HepG2 (cell line): ENCODE data around the gene CEP19. TPM values are rescaled to one million over a fixed set of nuclear protein-coding genes. Genes with fewer than 3 reads are reported as not detected.

Experiments
- ATAC-seq: fragments of 200-7000 bp; cut with Tn5 transposase; 3 replicates; pipeline ENCODE4 v1.9.1; 2020; ENCODE audit warnings: mild to moderate bottlenecking, moderate library complexity
- BruUV-seq: library from RNA; stranded (reverse); fragments of 400-500 nt; replicated peaks from 2 replicates; lab custom pipeline; 2021; lab: Mats Ljungman, UMichigan
- CTCF ChIA-PET: fragments of 300-600 bp; formaldehyde crosslinking; extraction: SDS; loops from one replicate; lab custom pipeline; 2021; ENCODE audit warnings: low total read pairs, inconsistent platforms, low intra/inter-chr PET ratio; lab: Yijun Ruan, JAX
- POLR2A ChIA-PET: fragments of 350-600 bp; sonication (Branson Sonifier 250); formaldehyde crosslinking; loops from one replicate; lab custom pipeline; 2020; ENCODE audit warnings: antibody characterized with exemption, inconsistent platforms; lab: Yijun Ruan, JAX
- DNase-seq: peaks from one replicate; pipeline ENCODE4 v3.0.0-alpha.2; 2015; ENCODE audit warnings: low spot score
- FAIRE-seq: peaks from 3 replicates; lab custom pipeline; 2011; peaks lifted over from hg19 to GRCh38; lab: Jason Lieb, UNC
- H2AFZ ChIP-seq: one replicate; pipeline ENCODE4 v1.6.1; 2011; ENCODE audit warnings: low read length, inconsistent platforms
- H3K27ac ChIP-seq: fragments of 300-600 bp; 3 replicates; pipeline ENCODE4 v1.8.0; 2011; ENCODE audit warnings: mixed run types, mild to moderate bottlenecking, mixed read lengths, low read length, inconsistent platforms; ENCODE audit not compliant: insufficient read depth; ENCODE audit errors: extremely low read length
- H3K27me3 ChIP-seq, 2 experiments: fragments of 200-600 bp in 1 of 2; 2 replicates in 1 of 2; 3 replicates in 1 of 2; pipeline versions ENCODE4 v1.6.0 to v1.8.0; 2011; ENCODE audit warnings: low read length in 2 of 2, mild to moderate bottlenecking in 2 of 2, moderate library complexity in 2 of 2, inconsistent platforms in 1 of 2; ENCODE audit not compliant: insufficient read depth in 2 of 2, control insufficient read depth in 1 of 2
- H3K36me3 ChIP-seq, 2 experiments: fragments of 200-600 bp in 1 of 2; replicated peaks in 1 of 2; 2 replicates in 1 of 2; 3 replicates in 1 of 2; pipeline versions ENCODE4 v1.5.1 to v1.8.0; 2011; ENCODE audit warnings: low read length in 2 of 2, inconsistent platforms in 1 of 2; ENCODE audit not compliant: insufficient read depth in 2 of 2, control insufficient read depth in 1 of 2
- H3K4me1 ChIP-seq: 2 replicates; pipeline ENCODE4 v1.5.1; 2012; ENCODE audit warnings: low read length, inconsistent platforms; ENCODE audit not compliant: insufficient read depth
- H3K4me2 ChIP-seq: 2 replicates; pipeline ENCODE4 v1.6.0; 2011; ENCODE audit warnings: low read depth, low read length, inconsistent platforms
- H3K4me3 ChIP-seq, 3 experiments: fragments of 200-600 bp in 1 of 3; sonication (generic), shearing (Covaris generic) in 1 of 3; replicated peaks in 1 of 3; 2 replicates each; pipeline ENCODE4 v1.5.1; 2011 to 2016; ENCODE audit warnings: low read length in 3 of 3, inconsistent platforms in 2 of 3, low read depth in 2 of 3, mild to moderate bottlenecking in 2 of 3, control low read depth in 1 of 3, mixed read lengths in 1 of 3; ENCODE audit not compliant: insufficient read depth in 1 of 3
- H3K79me2 ChIP-seq: one replicate; pipeline ENCODE4 v1.6.1; 2011; ENCODE audit warnings: low read length, inconsistent platforms; ENCODE audit not compliant: insufficient read depth
- H3K9ac ChIP-seq: 2 replicates; pipeline ENCODE4 v1.6.0; 2011; ENCODE audit warnings: mild to moderate bottlenecking, low read depth, low read length, inconsistent platforms; ENCODE audit not compliant: insufficient read depth
- H3K9me3 ChIP-seq: 2 replicates; pipeline ENCODE4 v1.5.1; 2012; ENCODE audit warnings: mild to moderate bottlenecking, low read length
- H4K20me1 ChIP-seq: 2 replicates; pipeline ENCODE4 v1.6.0; 2011; ENCODE audit warnings: inconsistent platforms, mild to moderate bottlenecking, low read length, moderate library complexity; ENCODE audit not compliant: insufficient read depth
- ARNT2 ChIP-seq: sonication (generic); formaldehyde crosslinking; IDR thresholded peaks from 2 replicates; pipeline ENCODE4 v1.8.0; 2022; ENCODE audit warnings: mild to moderate bottlenecking, low read depth, missing genetic modification reagents, moderate library complexity
- DZIP1 ChIP-seq: sonication (generic); formaldehyde crosslinking; IDR thresholded peaks from 2 replicates; pipeline ENCODE4 v1.5.0; 2020; ENCODE audit warnings: mild to moderate bottlenecking, missing genetic modification reagents
- HOXA9 ChIP-seq: sonication (generic); formaldehyde crosslinking; IDR thresholded peaks from 2 replicates; pipeline ENCODE4 v1.8.1; 2022; ENCODE audit warnings: missing genetic modification reagents, mild to moderate bottlenecking, moderate library complexity, borderline replicate concordance
- HOXD1 ChIP-seq: sonication (generic); formaldehyde crosslinking; IDR thresholded peaks from 2 replicates; pipeline ENCODE4 v1.5.0; 2020; ENCODE audit warnings: missing genetic modification reagents
- NFE2L2 ChIP-seq: fragments of 150-350 bp; IDR thresholded peaks from 2 replicates; pipeline ENCODE4 v1.6.1; 2014; ENCODE audit warnings: low read length
- PAX8 ChIP-seq: sonication (generic); formaldehyde crosslinking; IDR thresholded peaks from 2 replicates; pipeline ENCODE4 v1.8.0; 2022; ENCODE audit warnings: mild to moderate bottlenecking, missing genetic modification reagents, borderline replicate concordance
- POLR2G ChIP-seq: fragments of 200-400 bp; formaldehyde crosslinking; IDR thresholded peaks from 2 replicates; pipeline ENCODE4 v1.6.1; 2018; ENCODE audit warnings: mild to moderate bottlenecking, low read depth, low read length, moderate library complexity
- ZBTB42 ChIP-seq: sonication (generic); formaldehyde crosslinking; IDR thresholded peaks from 2 replicates; pipeline ENCODE4 v1.5.0; 2020; ENCODE audit warnings: mild to moderate bottlenecking, missing genetic modification reagents
- ZBTB7B ChIP-seq: sonication (generic); formaldehyde crosslinking; IDR thresholded peaks from 2 replicates; pipeline ENCODE4 v1.4.0; 2020; ENCODE audit warnings: missing genetic modification reagents
- ZNF10 ChIP-seq: sonication (generic); formaldehyde crosslinking; IDR thresholded peaks from 2 replicates; pipeline ENCODE4 v1.4.0; 2020; ENCODE audit warnings: mild to moderate bottlenecking, low read depth, missing genetic modification reagents, borderline replicate concordance
- ZNF597 ChIP-seq: sonication (generic); formaldehyde crosslinking; IDR thresholded peaks from 2 replicates; pipeline ENCODE4 v1.5.0; 2020; ENCODE audit warnings: missing genetic modification reagents
- ZNF678 ChIP-seq: sonication (generic); formaldehyde crosslinking; IDR thresholded peaks from 2 replicates; pipeline ENCODE4 v1.4.0; 2020; ENCODE audit warnings: mild to moderate bottlenecking, missing genetic modification reagents
- ZNF7 ChIP-seq: IDR thresholded peaks from 2 replicates; pipeline ENCODE4 v1.6.1; 2016; ENCODE audit warnings: missing biosample characterization, missing genetic modification reagents
- ZNF879 ChIP-seq: sonication (generic); formaldehyde crosslinking; IDR thresholded peaks from 2 replicates; pipeline ENCODE4 v1.8.1; 2023; ENCODE audit warnings: missing genetic modification reagents
- WGBS: methylation state at CpG from one replicate; pipeline ENCODE4 v1.1.6; 2017; ENCODE audit warnings: low lambda C conversion rate; 5-methylcytosine and 5-hydroxymethylcytosine counted together
- in situ Hi-C: cut with HindIII; loops from 2 replicates; pipeline ENCODE4 v1.10.0; 2017; ENCODE audit warnings: low pct_unique_long_range_greater_than_20kb; ENCODE audit not compliant: extremely low pct_ligation_motif_present
- intact Hi-C: fragments of 100-400 bp; cut with micrococcal nuclease; formaldehyde crosslinking; loops from one replicate; pipeline ENCODE4 v1.10.0; 2022; ENCODE audit not compliant: unreplicated experiment
- polyA plus RNA-seq, 8 experiments: library from polyadenylated mRNA; depleted of rRNA in 3 of 8; stranded (reverse) in 7 of 8; unstranded in 1 of 8; fragments of >200 nt; fragmentation: Illumina TruSeq in 4 of 8; extraction: Trizol in 4 of 8; gene quantifications; 2 replicates each; pipeline versions ENCODE4 v1.2.1 to v1.2.3, GENCODE V29; 2011 to 2016; ENCODE audit warnings: low read depth in 4 of 8, missing spikeins in 1 of 8, mixed read lengths in 1 of 8; ENCODE audit not compliant: insufficient read depth in 1 of 8
- total RNA-seq, 5 experiments: library from RNA; depleted of rRNA; stranded (reverse); fragments of >200 nt; fragmentation: Illumina TruSeq; extraction: Trizol; gene quantifications; 2 replicates each; pipeline ENCODE4 v1.2.3, GENCODE V29; 2016; ENCODE audit warnings: low read depth in 1 of 5
- TF ChIP-seq, protein P1 (sequence below): sonication (generic); formaldehyde crosslinking; IDR thresholded peaks from 2 replicates; pipeline ENCODE4 v1.8.1; 2023; ENCODE audit warnings: mild to moderate bottlenecking, missing genetic modification reagents

The CEP19 gene
- total and polyA plus RNA-seq, 2 of the 13 experiments (the other 11 are each of a cell fraction or from before 2014, with no cell fraction given): 0.48 to 1.2 TPM

GRCh38 chr3:196662711-196663571 is 49.1 kb downstream of the CEP19 start:
- ATAC-seq: no peak
- Histone ChIP-seq H3K4me3 (no peak overlapping the region), H4K20me1 (no peaks in the 10 kb centered on the region), H2AFZ (no peak overlapping the region), H3K79me2 (no peaks in the 10 kb centered on the region), H3K4me1 (peaks cover 31% of the 10 kb centered on the region), H3K27me3 (peaks cover 7 to 26% of the 10 kb centered on the region in 2 experiments; a peak in 4 of 5 replicates), H3K9me3 (no peaks in the 10 kb centered on the region), H3K27ac (no peak overlapping the region), H3K36me3 (no peaks in the 10 kb centered on the region), H3K4me2 (no peak overlapping the region), H3K9ac (no peak overlapping the region)
- TF ChIP-seq POLR2G: no peak
- TF ChIP-seq ZNF678 (CRISPR knock-in tag): no peak
- TF ChIP-seq, protein P1, sequence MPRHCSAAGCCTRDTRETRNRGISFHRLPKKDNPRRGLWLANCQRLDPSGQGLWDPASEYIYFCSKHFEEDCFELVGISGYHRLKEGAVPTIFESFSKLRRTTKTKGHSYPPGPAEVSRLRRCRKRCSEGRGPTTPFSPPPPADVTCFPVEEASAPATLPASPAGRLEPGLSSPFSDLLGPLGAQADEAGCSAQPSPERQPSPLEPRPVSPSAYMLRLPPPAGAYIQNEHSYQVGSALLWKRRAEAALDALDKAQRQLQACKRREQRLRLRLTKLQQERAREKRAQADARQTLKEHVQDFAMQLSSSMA (CRISPR knock-in tag): no peak
- no peak for TF ChIP-seq ZBTB7B (CRISPR knock-in tag)
- TF ChIP-seq NFE2L2: no peak
- no peak for TF ChIP-seq ZNF10 (CRISPR knock-in tag)
- no peak for TF ChIP-seq ZNF597 (CRISPR knock-in tag)
- no peak for TF ChIP-seq ZNF879
- no peak for TF ChIP-seq DZIP1
- TF ChIP-seq HOXA9 (CRISPR knock-in tag): no peak
- TF ChIP-seq ZNF7: no peak
- TF ChIP-seq PAX8: no peak
- TF ChIP-seq HOXD1: no peak
- TF ChIP-seq ZBTB42 (CRISPR knock-in tag): no peak
- no peak for TF ChIP-seq ARNT2 (CRISPR knock-in tag)
- CTCF ChIA-PET: no interaction called here
- POLR2A ChIA-PET: no interaction called here
- DNase-seq: no peak
- no peak for FAIRE-seq
- intact Hi-C loops: no loop called here
- WGBS: 43% methylated on average over 11 of the region's 15 CpGs
- BruUV-seq: no TSS peak
- in situ Hi-C loops: no loop called here
